Skeletal muscle satellite cell (primary cell): ENCODE results near the gene MRPL17.

Experiments
- H3K27me3 ChIP-seq: 2 replicates; pipeline ENCODE4 v1.7.0; 2013; ENCODE audit warnings: low read length; ENCODE audit not compliant: control insufficient read depth, insufficient read depth
- H3K36me3 ChIP-seq: 2 replicates; pipeline ENCODE4 v1.7.0; 2013; ENCODE audit warnings: mild to moderate bottlenecking, control low read depth, low read length; ENCODE audit not compliant: insufficient read depth
- H3K4me1 ChIP-seq: 2 replicates; pipeline ENCODE4 v1.7.0; 2013; ENCODE audit warnings: low read length; ENCODE audit not compliant: control insufficient read depth, insufficient read depth
- H3K4me2 ChIP-seq: 2 replicates; pipeline ENCODE4 v1.7.0; 2013; ENCODE audit warnings: mild to moderate bottlenecking, low read length
- H3K4me3 ChIP-seq: 2 replicates; pipeline ENCODE4 v1.7.0; 2013; ENCODE audit warnings: low read length
- H3K9ac ChIP-seq: 2 replicates; pipeline ENCODE4 v1.7.0; 2013; ENCODE audit warnings: mild to moderate bottlenecking, low read depth, low read length, moderate library complexity
- H3K9me3 ChIP-seq: replicated peaks from 2 replicates; pipeline ENCODE4 v1.7.0; 2013; ENCODE audit warnings: mild to moderate bottlenecking, control low read depth, low read length

The MRPL17 gene

DNA sequence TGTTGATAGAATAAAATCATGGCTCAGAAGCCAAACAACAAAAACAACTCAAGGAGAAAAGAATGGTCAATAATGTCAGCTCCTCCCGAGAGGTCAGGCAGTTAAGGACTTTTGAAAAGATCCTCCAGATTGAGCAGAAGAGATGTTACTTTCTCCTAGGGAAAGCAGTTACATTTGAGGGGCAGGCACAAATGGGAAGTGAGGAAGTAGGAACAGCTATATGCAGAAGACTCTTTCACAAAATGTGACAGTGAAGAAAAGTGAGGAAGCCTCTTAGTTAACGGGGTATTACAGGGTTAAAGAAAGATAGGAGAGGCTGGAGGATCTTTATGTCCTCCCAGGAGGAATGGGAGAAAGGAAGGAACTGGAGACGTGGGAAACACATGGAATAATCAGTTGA, 31.0 kb downstream of the MRPL17 start:
- Histone ChIP-seq H3K4me1 (peaks cover 7% of the 10 kb centered on the region), H3K9ac (no peak overlapping the region), H3K4me2 (no peak overlapping the region), H3K27me3 (peaks cover 88% of the 10 kb centered on the region), H3K4me3 (no peak overlapping the region), H3K9me3 (no peaks in the 10 kb centered on the region), H3K36me3 (no peaks in the 10 kb centered on the region)

DNA sequence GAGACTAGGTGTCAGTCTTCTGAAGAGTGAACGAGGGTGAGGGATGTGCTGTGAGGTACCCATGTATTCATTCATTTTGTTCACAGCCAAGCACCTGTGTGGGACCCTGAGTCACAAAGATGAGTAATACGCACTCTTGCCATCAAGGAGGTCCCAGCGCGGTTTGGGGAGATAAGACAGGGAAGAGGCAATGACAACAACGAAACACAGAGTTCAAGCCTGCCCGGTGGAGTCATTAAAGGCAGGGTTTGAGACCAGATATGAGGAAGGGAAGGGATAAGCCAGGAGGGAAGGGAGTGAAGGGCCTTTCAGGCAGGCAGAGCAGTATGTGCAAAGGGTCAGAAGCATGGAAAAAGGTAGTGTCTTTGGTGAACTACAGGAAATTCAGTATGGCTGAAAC, 32.2 kb downstream of the MRPL17 start:
- Histone ChIP-seq H3K9ac (no peak overlapping the region), H3K4me3 (no peak overlapping the region), H3K27me3 (peaks cover 76% of the 10 kb centered on the region), H3K9me3 (no peaks in the 10 kb centered on the region), H3K4me2 (no peak overlapping the region), H3K36me3 (no peaks in the 10 kb centered on the region), H3K4me1 (peaks cover 19% of the 10 kb centered on the region)

DNA sequence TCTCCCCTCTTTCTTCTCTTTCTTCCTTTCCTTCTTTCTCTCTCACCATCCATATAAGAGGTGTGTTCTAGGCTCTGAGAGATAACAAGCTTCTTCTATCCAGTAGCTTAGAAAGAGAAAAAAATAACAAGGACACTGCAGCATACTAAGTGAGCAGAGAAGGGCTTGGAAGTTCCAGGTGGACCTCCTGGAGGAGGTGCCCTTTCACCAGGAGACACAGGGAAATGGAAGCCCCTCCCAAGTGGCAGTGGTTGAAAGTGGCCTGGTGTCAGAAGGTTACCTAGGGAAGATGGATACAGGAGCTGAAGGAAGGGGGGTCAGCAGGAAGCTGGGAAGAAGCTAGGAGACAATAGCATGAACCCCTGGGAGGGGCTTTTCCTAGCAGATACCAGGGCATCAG, 33.0 kb downstream of the MRPL17 start:
- no peaks in the 10 kb centered on the region for H3K9me3 ChIP-seq
- peaks cover 24% of the 10 kb centered on the region for H3K4me1 ChIP-seq
- H3K9ac ChIP-seq, result no peak overlapping the region
- no peak overlapping the region for H3K4me2 ChIP-seq
- no peaks in the 10 kb centered on the region for H3K36me3 ChIP-seq
- peaks cover 76% of the 10 kb centered on the region for H3K27me3 ChIP-seq
- H3K4me3 ChIP-seq, result no peak overlapping the region

DNA sequence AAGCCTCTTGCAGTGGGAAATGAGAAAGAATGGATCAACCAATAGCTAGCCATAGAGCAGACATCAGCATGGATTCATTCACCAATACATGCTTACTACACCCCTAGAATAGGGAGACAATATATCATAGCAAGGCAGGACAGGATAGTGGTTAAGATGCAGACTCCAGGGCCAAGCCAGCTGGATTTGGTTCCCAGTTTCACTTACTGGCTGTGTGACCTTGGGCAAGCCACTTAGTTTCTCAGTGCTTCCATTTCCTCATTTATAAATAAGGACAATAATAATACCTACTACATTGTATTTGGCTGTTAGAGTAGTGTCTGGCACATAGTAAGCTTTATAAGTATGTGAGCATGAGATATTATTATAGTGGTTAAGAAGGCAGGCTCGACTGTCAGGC, 34.6 kb downstream of the MRPL17 start:
- peaks cover 20% of the 10 kb centered on the region for H3K4me1 ChIP-seq
- peaks cover 76% of the 10 kb centered on the region for H3K27me3 ChIP-seq
- H3K4me3 ChIP-seq, result no peak overlapping the region
- H3K4me2 ChIP-seq, result no peak overlapping the region
- H3K9ac ChIP-seq, result no peak overlapping the region
- no peaks in the 10 kb centered on the region for H3K36me3 ChIP-seq
- no peaks in the 10 kb centered on the region for H3K9me3 ChIP-seq

DNA sequence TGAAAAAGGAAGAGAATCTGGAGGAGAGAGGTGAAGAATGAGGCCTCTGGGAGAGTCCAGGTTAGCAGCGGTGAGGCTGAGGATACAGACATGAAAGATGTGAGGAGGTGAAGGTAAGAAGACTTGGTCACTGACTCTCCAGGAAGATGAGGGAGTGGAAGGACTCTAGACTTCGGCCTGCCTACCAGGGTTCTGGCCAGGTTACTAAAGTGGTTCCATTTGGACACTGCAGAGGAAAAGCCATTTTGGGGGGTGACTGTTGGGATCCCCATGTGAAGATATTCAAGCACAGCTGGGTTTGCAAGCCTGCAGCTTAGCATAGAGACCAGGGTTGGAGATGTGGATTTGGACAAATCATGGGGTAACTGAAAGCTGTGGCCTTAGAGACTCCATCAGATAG, 35.3 kb downstream of the MRPL17 start:
- peaks cover 20% of the 10 kb centered on the region for H3K4me1 ChIP-seq
- H3K4me2 ChIP-seq, result no peak overlapping the region
- no peak overlapping the region for H3K4me3 ChIP-seq
- H3K9ac ChIP-seq, result no peak overlapping the region
- H3K27me3 ChIP-seq, result peaks cover 76% of the 10 kb centered on the region
- no peaks in the 10 kb centered on the region for H3K36me3 ChIP-seq
- H3K9me3 ChIP-seq, result no peaks in the 10 kb centered on the region

DNA sequence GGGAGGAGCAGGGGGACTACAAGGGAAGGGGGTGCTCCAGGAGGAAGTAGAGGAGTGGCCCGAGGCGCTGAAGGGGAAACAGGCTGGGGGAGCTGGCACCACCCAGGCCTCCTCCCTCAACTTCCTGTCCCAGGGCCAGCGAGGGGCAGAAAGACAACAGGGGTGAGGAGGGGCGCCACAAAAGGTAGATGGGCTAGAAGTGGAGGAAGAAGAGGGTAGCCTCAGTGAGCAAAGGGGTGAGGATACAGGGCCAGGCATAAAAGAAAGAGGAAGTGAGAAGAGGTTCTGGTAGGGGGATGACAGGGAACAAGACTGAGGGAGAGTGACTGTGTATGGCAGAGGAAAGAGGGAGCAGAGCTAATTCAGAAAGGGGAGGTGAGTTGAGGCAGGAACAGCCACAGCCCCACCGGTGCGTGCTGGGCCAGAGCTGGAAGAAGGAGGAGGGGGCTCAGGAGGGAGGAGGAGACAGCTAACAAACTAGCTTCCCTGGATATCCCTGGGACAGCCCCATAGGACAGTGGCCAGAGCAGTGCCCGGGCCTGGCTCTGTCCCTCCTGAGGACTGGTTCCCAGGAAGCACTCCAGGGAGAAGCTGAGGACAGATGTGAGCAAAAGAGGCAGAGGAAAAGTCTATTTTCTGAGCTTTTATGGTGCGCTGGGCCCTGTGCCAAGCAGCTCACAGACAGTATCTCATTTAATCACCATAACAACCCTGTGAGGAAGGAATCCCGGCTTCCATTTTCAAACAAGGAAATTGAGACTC, 36.0 kb downstream of the MRPL17 start:
- H3K4me3 ChIP-seq, result no peak overlapping the region
- H3K36me3 ChIP-seq, result no peaks in the 10 kb centered on the region
- peaks cover 72% of the 10 kb centered on the region for H3K27me3 ChIP-seq
- no peaks in the 10 kb centered on the region for H3K9me3 ChIP-seq
- H3K4me2 ChIP-seq, result no peak overlapping the region
- no peak overlapping the region for H3K9ac ChIP-seq
- H3K4me1 ChIP-seq, result peaks cover 20% of the 10 kb centered on the region

DNA sequence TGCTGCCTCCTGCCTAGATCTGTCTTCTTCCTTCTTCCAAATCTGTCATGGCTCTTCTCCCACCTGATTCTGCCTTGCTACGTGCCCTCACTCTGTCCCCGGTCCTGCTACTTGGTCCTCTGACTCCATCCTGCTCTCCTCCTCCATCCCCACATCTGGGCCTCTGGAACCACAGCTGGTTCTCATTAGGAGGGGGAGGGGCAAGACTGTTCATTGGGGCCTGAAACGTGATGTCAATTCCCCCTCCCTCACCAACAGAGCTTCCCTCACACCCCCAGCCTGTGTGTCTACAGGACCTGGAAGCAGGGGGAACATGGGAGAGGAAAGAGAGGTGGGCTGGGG, 36.6 kb downstream of the MRPL17 start:
- peak overlapping the region; percentile 1 for H3K4me3 ChIP-seq
- peak overlapping the region; percentile 21 for H3K4me2 ChIP-seq
- H3K9me3 ChIP-seq, result no peaks in the 10 kb centered on the region
- peaks cover 20% of the 10 kb centered on the region for H3K4me1 ChIP-seq
- no peaks in the 10 kb centered on the region for H3K36me3 ChIP-seq
- no peak overlapping the region for H3K9ac ChIP-seq
- H3K27me3 ChIP-seq, result peaks cover 67% of the 10 kb centered on the region

DNA sequence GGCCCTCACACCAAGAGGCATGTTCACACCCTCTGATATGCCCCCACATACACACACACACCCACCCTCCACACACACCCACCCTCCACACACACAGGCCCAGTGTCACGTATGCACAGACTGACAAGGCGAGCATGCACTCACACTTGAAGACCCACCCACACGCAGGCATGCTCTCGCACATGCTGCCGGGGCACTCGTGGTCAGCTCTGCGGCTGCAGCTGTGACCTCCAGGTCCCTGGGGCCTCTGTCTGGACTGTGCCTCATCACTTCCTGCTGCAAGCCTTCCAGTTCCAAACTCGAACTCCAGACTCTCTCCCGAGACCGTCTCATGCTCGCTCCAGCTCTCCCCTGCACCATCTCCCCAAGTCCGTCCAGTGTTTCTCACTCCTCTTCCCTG, 37.1 kb downstream of the MRPL17 start:
- Histone ChIP-seq H3K4me1 (peaks cover 20% of the 10 kb centered on the region), H3K4me3 (peak overlapping the region; percentile 1), H3K4me2 (peak overlapping the region; percentile 21), H3K36me3 (no peaks in the 10 kb centered on the region), H3K9me3 (no peaks in the 10 kb centered on the region), H3K9ac (no peak overlapping the region), H3K27me3 (peaks cover 64% of the 10 kb centered on the region)

DNA sequence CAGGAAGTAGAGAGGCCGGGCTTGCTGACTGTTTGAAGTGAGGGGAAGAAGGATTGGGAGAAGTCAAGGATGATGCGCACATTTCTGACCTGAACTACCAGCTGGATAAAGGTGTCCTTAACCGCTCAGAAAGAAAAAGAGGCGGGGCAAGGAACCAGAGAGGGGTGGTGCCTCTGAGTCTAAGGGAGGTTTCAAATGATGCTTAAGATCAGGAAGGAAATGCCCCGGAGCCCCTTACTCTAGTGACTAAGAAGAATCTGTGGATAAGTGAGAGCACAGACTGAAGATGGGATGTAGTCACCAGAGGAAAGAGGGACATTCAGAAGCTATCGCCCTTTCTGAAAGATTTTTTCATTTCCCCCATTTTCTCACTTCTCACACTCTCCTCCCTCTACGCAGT, 40.2 kb downstream of the MRPL17 start:
- H3K4me3 ChIP-seq, result no peak overlapping the region
- H3K9me3 ChIP-seq, result no peaks in the 10 kb centered on the region
- no peaks in the 10 kb centered on the region for H3K36me3 ChIP-seq
- peaks cover 34% of the 10 kb centered on the region for H3K27me3 ChIP-seq
- H3K4me1 ChIP-seq, result peaks cover 26% of the 10 kb centered on the region
- no peak overlapping the region for H3K4me2 ChIP-seq
- no peak overlapping the region for H3K9ac ChIP-seq

DNA sequence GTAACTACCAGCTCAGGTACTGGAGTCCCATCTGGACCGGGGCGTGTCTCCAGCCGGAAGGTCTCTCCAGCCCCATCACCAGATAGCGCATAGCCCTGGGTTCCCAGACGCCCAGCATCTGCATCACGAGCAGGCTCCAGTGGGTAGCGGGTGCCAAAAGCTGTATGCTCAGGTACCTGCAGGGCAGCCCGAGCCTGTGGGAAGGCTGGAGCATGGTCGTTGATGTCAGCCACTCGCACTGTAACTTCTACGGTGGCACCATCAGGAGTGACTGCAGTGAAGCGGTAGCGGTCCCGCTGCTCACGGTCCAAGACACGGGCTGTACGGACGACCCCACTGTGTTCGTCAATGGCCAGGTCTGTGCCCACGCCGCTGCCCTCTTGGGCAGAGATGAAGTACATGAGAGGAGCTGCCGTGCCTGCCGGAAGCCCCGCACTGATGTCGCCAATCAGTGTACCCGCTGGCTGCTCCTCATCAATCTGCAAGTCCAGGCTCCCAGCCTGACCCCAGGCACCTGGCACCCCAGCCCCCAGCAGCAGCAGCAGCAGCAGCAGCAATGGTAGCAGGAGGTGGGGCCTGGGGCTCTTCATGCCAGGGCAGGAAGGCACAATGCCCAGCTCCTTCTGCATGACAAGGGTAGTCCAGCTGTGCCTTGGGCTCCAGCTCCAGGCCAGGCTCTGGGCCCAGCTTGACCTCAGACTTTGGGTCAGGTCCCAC, 42.0 kb downstream of the MRPL17 start:
- peaks cover 29% of the 10 kb centered on the region for H3K27me3 ChIP-seq
- no peak overlapping the region for H3K4me3 ChIP-seq
- H3K4me1 ChIP-seq, result peaks cover 19% of the 10 kb centered on the region
- no peak overlapping the region for H3K4me2 ChIP-seq
- H3K36me3 ChIP-seq, result no peaks in the 10 kb centered on the region
- no peaks in the 10 kb centered on the region for H3K9me3 ChIP-seq
- no peak overlapping the region for H3K9ac ChIP-seq

DNA sequence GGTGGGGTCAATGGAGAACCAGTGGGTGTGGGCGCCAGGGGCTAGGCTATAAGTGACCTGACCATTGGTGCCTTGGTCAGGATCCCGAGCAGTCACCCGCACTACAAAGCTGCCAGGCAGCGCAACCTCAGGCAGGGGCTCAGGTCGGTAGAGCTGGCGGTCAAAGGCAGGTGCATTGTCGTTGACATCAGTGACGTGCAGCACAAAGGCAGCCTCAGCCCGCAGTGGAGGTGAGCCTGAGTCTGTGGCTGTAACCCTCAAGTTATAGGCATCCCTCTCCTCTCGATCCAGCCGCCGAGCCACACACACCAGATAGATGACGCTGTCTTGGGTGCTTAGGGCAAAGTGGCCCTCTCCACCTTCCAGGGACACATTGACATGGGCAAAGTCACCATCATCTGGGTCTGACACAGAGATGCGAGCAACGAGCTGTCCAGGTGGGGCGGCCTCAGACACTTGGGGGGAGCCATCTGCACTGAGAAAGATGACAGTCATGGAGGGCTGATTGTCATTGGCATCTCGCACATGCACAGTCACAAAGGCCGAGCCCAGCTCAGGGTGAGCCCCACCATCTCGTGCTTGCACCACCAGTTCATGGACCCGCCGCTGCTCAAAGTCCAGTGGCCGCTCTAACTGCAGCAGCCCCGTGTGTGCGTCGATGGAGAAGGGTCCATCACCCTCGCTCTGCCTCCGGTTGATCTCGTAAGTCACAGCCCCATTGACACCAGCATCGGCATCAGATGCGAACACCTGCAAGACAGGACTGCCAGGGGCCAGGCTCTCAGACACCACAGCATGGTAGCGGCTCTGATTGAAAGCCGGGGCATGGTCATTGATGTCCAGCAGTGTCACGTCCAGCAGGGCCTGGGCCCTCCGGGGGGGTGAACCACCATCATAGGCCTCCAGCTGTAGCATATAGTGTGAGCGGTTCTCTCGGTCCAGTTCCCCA, 42.8 kb downstream of the MRPL17 start:
- H3K4me3 ChIP-seq, result no peak overlapping the region
- peaks cover 19% of the 10 kb centered on the region for H3K4me1 ChIP-seq
- no peaks in the 10 kb centered on the region for H3K36me3 ChIP-seq
- H3K9ac ChIP-seq, result no peak overlapping the region
- H3K27me3 ChIP-seq, result peaks cover 28% of the 10 kb centered on the region
- no peaks in the 10 kb centered on the region for H3K9me3 ChIP-seq
- no peak overlapping the region for H3K4me2 ChIP-seq
